Measurements from ENCODE around the gene XPO6.

XPO6 gene

GRCh38 chr16:28108590-28109247, 103.0 kb downstream of the XPO6 start:
- no peak for DNase-seq

- DNase-seq = no peak
These were observed 104.5 kb downstream of the XPO6 start for GRCh38 chr16:28107232-28107631.

GRCh38 chr16:28106467-28107215, 105.1 kb downstream of the XPO6 start:
- DNase-seq = no peak

GRCh38 chr16:28105954-28106353, 105.8 kb downstream of the XPO6 start:
- no peak for DNase-seq

- DNase-seq = no peak
These were observed 106.5 kb downstream of the XPO6 start for GRCh38 chr16:28105297-28105696.

- no peak for DNase-seq
These were observed 107.4 kb downstream of the XPO6 start for GRCh38 chr16:28104404-28104803.

- DNase-seq = no peak
These were observed 108.1 kb downstream of the XPO6 start for GRCh38 chr16:28103516-28104170.

- DNase-seq = no peak
These were observed 110.3 kb downstream of the XPO6 start for GRCh38 chr16:28101533-28101890.

- no peak for DNase-seq
These were observed 110.8 kb downstream of the XPO6 start for GRCh38 chr16:28100810-28101532.

- no peak for DNase-seq
These were observed 112.5 kb downstream of the XPO6 start for GRCh38 chr16:28098959-28099945.

GRCh38 chr16:28098171-28098958, 113.4 kb downstream of the XPO6 start:
- DNase-seq = no peak

- no peak for DNase-seq
These were observed 114.5 kb downstream of the XPO6 start for GRCh38 chr16:28096983-28097899.

- DNase-seq = no peak
These were observed 118.4 kb downstream of the XPO6 start for GRCh38 chr16:28093385-28093725.

- no peak for DNase-seq
These were observed 118.9 kb downstream of the XPO6 start for GRCh38 chr16:28092721-28093384.

- DNase-seq = no peak
These were observed 120.1 kb downstream of the XPO6 start for GRCh38 chr16:28091656-28092055.

GRCh38 chr16:28090646-28091377, 121.0 kb downstream of the XPO6 start:
- DNase-seq = no peak

GRCh38 chr16:28089992-28090365, 121.8 kb downstream of the XPO6 start:
- DNase-seq = no peak

- no peak for DNase-seq
These were observed 122.4 kb downstream of the XPO6 start for GRCh38 chr16:28089205-28089991.

Data from stimulated activated CD4-positive, alpha-beta T cell treated with anti-CD3 and anti-CD28 coated beads, Interleukin-4, amount 100 ng/mL, for 4 hours (primary cell).